Ovary (tissue), 9 donors: ENCODE measurements around the gene SYTL3. TPM values are rescaled to one million over a fixed set of nuclear protein-coding genes. Genes with fewer than 3 reads are reported as not detected.
"Not testable (repeated sequence)": the region's sequence is repeated elsewhere in the genome, so short reads cannot be mapped to it uniquely, and the experiment has no call there.

Experiments used
- DNase-seq, 5 donors: peaks; one replicate each; pipeline ENCODE4 v3.0.0-alpha.2; 2019 to 2020
- H3K27ac ChIP-seq, 2 donors: fragments of 200-600 bp; one replicate each; pipeline versions ENCODE4 v1.5.1 to v1.8.0; 2019 to 2022
- H3K27me3 ChIP-seq: fragments of 200-600 bp; one replicate; pipeline ENCODE4 v1.8.0; 2022
- H3K36me3 ChIP-seq: fragments of 200-600 bp; sonication (generic); one replicate; pipeline ENCODE4 v1.5.1; 2019
- H3K4me1 ChIP-seq: one replicate; pipeline ENCODE4 v1.8.1; 2013; ENCODE audit warnings: mild to moderate bottlenecking, moderate library complexity; ENCODE audit not compliant: insufficient read depth
- H3K4me3 ChIP-seq: fragments of 200-600 bp; sonication (generic); one replicate; pipeline ENCODE4 v1.5.1; 2017
- H3K9me3 ChIP-seq, 2 donors: fragments of 200-600 bp in 1 of 2; sonication (generic) in 1 of 2; one replicate each; pipeline versions ENCODE4 v1.5.1 to v1.8.1; 2013 to 2019; ENCODE audit warnings: mild to moderate bottlenecking in 1 of 2, moderate library complexity in 1 of 2
- CTCF ChIP-seq, 3 donors: fragments of 450-650 bp in 2 of 3; fragments of 200-600 bp in 1 of 3; IDR thresholded peaks; one replicate each; pipeline versions ENCODE4 v1.5.1 to v1.8.0; 2016 to 2022; ENCODE audit warnings: antibody characterized with exemption in 3 of 3, mild to moderate bottlenecking in 1 of 3
- EP300 ChIP-seq: sonication (generic); formaldehyde crosslinking; IDR thresholded peaks from one replicate; pipeline ENCODE4 v1.6.1; 2017; ENCODE audit warnings: antibody characterized with exemption
- POLR2A ChIP-seq: fragments of 450-650 bp; IDR thresholded peaks from one replicate; pipeline ENCODE4 v1.6.1; 2017; ENCODE audit warnings: antibody characterized with exemption, mild to moderate bottlenecking, moderate library complexity
- WGBS, 3 donors: extraction: QIAGEN DNeasy Blood & Tissue Kit in 1 of 3; methylation state at CpG; one replicate each; pipeline versions ENCODE4 v1.1.5 to v1.1.7; 2013 to 2017; 5-methylcytosine and 5-hydroxymethylcytosine counted together
- intact Hi-C, 4 donors: fragments of 100-400 bp; cut with DNase I; formaldehyde crosslinking; loops; one replicate each; pipeline versions ENCODE4 v1.11.0 to v1.15.1; 2022 to 2023
- polyA plus RNA-seq, 2 donors: library from polyadenylated mRNA; stranded (reverse); fragments of 200-250 nt in 1 of 2; fragments of 350-450 nt in 1 of 2; fragmentation: Illumina TruSeq in 1 of 2; extraction: RNeasy Lipid Tissue Mini Kit (QIAGEN cat#74804) in 1 of 2; gene quantifications; one replicate each; pipeline ENCODE4 v1.2.3, GENCODE V29; 2013 to 2014
- total RNA-seq, 7 donors: library from RNA; depleted of rRNA in 2 of 7; stranded (reverse); fragments of >200 nt in 2 of 7; fragmentation: NEBNext Ultra II Directional in 3 of 7; extraction: Animal tissue kit (Norgen Biotek cat#: 25700) in 3 of 7; gene quantifications; one replicate each; pipeline versions ENCODE4 v1.1.0 to v1.2.4, GENCODE V29; 2016 to 2023
- donor health status: DM: no; HTN: no; CAD: no; lungs with moderate emphysema.
- donor health status: DM: no; HTN: no; CAD: no.
- donor health status: Bipolar disorder and iron deficiency.
- donor health status: DM: yes; HTN: yes; CAD: no.
- donor health status: DM: no; HTN: no; CAD: no.
- donor health status: DM: yes; HTN: yes; CAD: no.

Gene SYTL3
- total and polyA plus RNA-seq, 9 donors = 1.7 to 7.8 (median 2.5) TPM

GRCh38 chr6:158631678-158632537 is 17.9 kb upstream of the SYTL3 start:
- TF ChIP-seq CTCF (IDR thresholded peaks at IDR 0.05) = no peak
- TF ChIP-seq POLR2A = no peak
- no peak for TF ChIP-seq EP300
- DNase-seq = peak; percentile 50 to 69 (median 67)
- Histone ChIP-seq H3K27ac (peak overlapping the region; percentile 36 to 72), H3K36me3 (no peaks in the 10 kb centered on the region), H3K9me3 (no peaks in the 10 kb centered on the region), H3K4me3 (no peak overlapping the region), H3K27me3 (no peaks in the 10 kb centered on the region), H3K4me1 (peaks cover 21% of the 10 kb centered on the region)
- WGBS, 3 donors = 5 to 6% (median 6%) methylated on average over 19 of the region's 19 CpGs
- intact Hi-C loops = no loop called here

- Histone ChIP-seq H3K27ac (peak overlapping the region in 1 of 2 donors; percentile 72), H3K4me1 (peaks cover 16% of the 10 kb centered on the region)
- H3K27me3 ChIP-seq, H3K4me3 ChIP-seq, H3K36me3 ChIP-seq, H3K9me3 ChIP-seq, intact Hi-C loops: not testable (repeated sequence)
- peak in 1 of 5 donors; percentile 16 for DNase-seq
- WGBS, 3 donors = 61 to 80% (median 64%) methylated on average over 3 of the region's 3 CpGs
Observed at GRCh38 chr6:158632538-158633119, 17.2 kb upstream of the SYTL3 start.

- Histone ChIP-seq H3K36me3 (no peaks in the 10 kb centered on the region), H3K9me3 (no peaks in the 10 kb centered on the region), H3K27me3 (no peaks in the 10 kb centered on the region), H3K4me3 (no peak overlapping the region), H3K4me1 (peaks cover 16% of the 10 kb centered on the region), H3K27ac (no peak overlapping the region)
- TF ChIP-seq POLR2A (no peak), EP300 (no peak), CTCF (IDR thresholded peaks at IDR 0.05) (no peak)
- 87 to 96% (median 95%) methylated on average over 11 of the region's 11 CpGs for WGBS, 3 donors
- peak in 1 of 5 donors; percentile 25 for DNase-seq
- intact Hi-C loops = no loop called here
Observed at GRCh38 chr6:158633127-158633526, 16.7 kb upstream of the SYTL3 start.

- H3K9me3 ChIP-seq = no peaks in the 10 kb centered on the region
- DNase-seq = no peak
- no peak overlapping the region for H3K27ac ChIP-seq
- no peaks in the 10 kb centered on the region for H3K36me3 ChIP-seq
- H3K4me3 ChIP-seq = no peak overlapping the region
- peaks cover 20% of the 10 kb centered on the region for H3K4me1 ChIP-seq
- no peaks in the 10 kb centered on the region for H3K27me3 ChIP-seq
- WGBS, 3 donors = 77 to 85% (median 78%) methylated on average over 6 of the region's 6 CpGs
- intact Hi-C loops = no loop called here
- TF ChIP-seq POLR2A (no peak), EP300 (no peak), CTCF (IDR thresholded peaks at IDR 0.05) (no peak)
Observed at GRCh38 chr6:158634695-158635426, 15.0 kb upstream of the SYTL3 start.
